ENCODE measurements around the gene IFI27L2.
A peak's percentile ranks its signal among the peaks of the same experiment; 100 is the strongest.
"Not testable (repeated sequence)": the region's sequence is repeated elsewhere in the genome, so short reads cannot be mapped to it uniquely, and the experiment has no call there.

IFI27L2 gene

GRCh38 chr14:94129111-94129757 is at the start of gene IFI27L2:
TSS of gene IFI27L2 (minus strand) at chr14:94129604. CDS start at chr14:94129564, 40 bp downstream.
- DNase-seq: peak; percentile 33

GRCh38 chr14:94177806-94178205 is 48.4 kb upstream of the IFI27L2 start:
- DNase-seq: no peak

- no peak for DNase-seq
Measured at GRCh38 chr14:94176808-94177207, 47.4 kb upstream of the IFI27L2 start.

- DNase-seq: no peak
Measured at GRCh38 chr14:94175747-94176146, 46.3 kb upstream of the IFI27L2 start.

- no peak for DNase-seq
Measured at GRCh38 chr14:94175011-94175745, 45.8 kb upstream of the IFI27L2 start.

GRCh38 chr14:94174604-94175010 is 45.2 kb upstream of the IFI27L2 start:
- DNase-seq: no peak

GRCh38 chr14:94173885-94174603 is 44.6 kb upstream of the IFI27L2 start, which contains the start of gene PPP4R4:
TSS of gene PPP4R4 (plus strand) at chr14:94174322. CDS start at chr14:94174466, 144 bp downstream.
- DNase-seq: peak; percentile 62

- DNase-seq: no peak
Measured at GRCh38 chr14:94173471-94173884, 44.1 kb upstream of the IFI27L2 start.

GRCh38 chr14:94172545-94172944 is 43.1 kb upstream of the IFI27L2 start:
- DNase-seq: no peak

GRCh38 chr14:94171208-94171607 is 41.8 kb upstream of the IFI27L2 start:
- no peak for DNase-seq

- DNase-seq: no peak
Measured at GRCh38 chr14:94170136-94170535, 40.7 kb upstream of the IFI27L2 start.

GRCh38 chr14:94165744-94166143 is 36.3 kb upstream of the IFI27L2 start:
- no peak for DNase-seq

- DNase-seq: no peak
Measured at GRCh38 chr14:94164685-94165431, 35.5 kb upstream of the IFI27L2 start.

GRCh38 chr14:94163796-94164195 is 34.4 kb upstream of the IFI27L2 start:
- DNase-seq: no peak

GRCh38 chr14:94162466-94162865 is 33.1 kb upstream of the IFI27L2 start:
- DNase-seq: no peak

- no peak for DNase-seq
Measured at GRCh38 chr14:94161981-94162380, 32.6 kb upstream of the IFI27L2 start.

GRCh38 chr14:94161058-94161457 is 31.7 kb upstream of the IFI27L2 start:
- DNase-seq: no peak

- no peak for DNase-seq
Measured at GRCh38 chr14:94158239-94158883, 29.0 kb upstream of the IFI27L2 start.

GRCh38 chr14:94157197-94157596 is 27.8 kb upstream of the IFI27L2 start:
- no peak for DNase-seq

- not testable (repeated sequence) for DNase-seq
Measured at GRCh38 chr14:94156143-94156542, 26.7 kb upstream of the IFI27L2 start.

- no peak for DNase-seq
Measured at GRCh38 chr14:94153750-94154342, 24.4 kb upstream of the IFI27L2 start.

- DNase-seq: no peak
Measured at GRCh38 chr14:94152676-94153075, 23.3 kb upstream of the IFI27L2 start.

Data from NCI-H2107 (cell line).